Measurements from ENCODE around the gene NADK. TPM values are rescaled to one million over a fixed set of nuclear protein-coding genes. Genes with fewer than 3 reads are reported as not detected.
"Not testable (repeated sequence)": the region's sequence is repeated elsewhere in the genome, so short reads cannot be mapped to it uniquely, and the experiment has no call there.

NADK gene
- total RNA-seq, 2 experiments from 2014 or later: 156 to 184 TPM

GRCh38 chr1:1703796-1704195 is 74.5 kb downstream of the NADK start:
- no peaks in the 10 kb centered on the region for H3K9me3 ChIP-seq (ENCODE audit: low read length)
- no peaks in the 10 kb centered on the region for H4K20me1 ChIP-seq (ENCODE audit: insufficient read depth, low read length)
- H3K4me2 ChIP-seq (ENCODE audit: low read length): no peak overlapping the region
- POLR2A ChIA-PET: no interaction called here
- BruUV-seq (replicated peaks): no TSS peak
- H2AFZ ChIP-seq (ENCODE audit: low read length): no peak overlapping the region
- CTCF ChIA-PET (ENCODE audit: unreplicated experiment): no interaction called here
- intact Hi-C loops (cut with micrococcal nuclease; ENCODE audit: unreplicated experiment): no loop called here
- H3K27ac ChIP-seq (ENCODE audit: low read depth, low read length, poor library complexity, severe bottlenecking): no peak overlapping the region
- no peak for DNase-seq (ENCODE audit: low spot score)
- no peaks in the 10 kb centered on the region for H3K79me2 ChIP-seq (ENCODE audit: insufficient read depth, low read depth, low read length)
- H3K4me3 ChIP-seq (ENCODE audit: low read depth, low read length, poor library complexity, severe bottlenecking): no peak overlapping the region
- H3K9me2 ChIP-seq (ENCODE audit: insufficient read depth, low read length): no peaks in the 10 kb centered on the region
- no peaks in the 10 kb centered on the region for H3K4me1 ChIP-seq (ENCODE audit: insufficient read depth, low read length, poor library complexity, severe bottlenecking)
- peaks cover 7% of the 10 kb centered on the region; the same call in 1 of the 2 replicates for H3K36me3 ChIP-seq (ENCODE audit: insufficient read depth, low read length)
- TF ChIP-seq CTCF (conservative IDR thresholded peaks at IDR 0.05; ENCODE audit: low read length): no peak
- no peak for TF ChIP-seq EZH2phosphoT487 (IDR thresholded peaks at IDR 0.05; ENCODE audit: borderline replicate concordance, low read depth, low read length)

- BruUV-seq (replicated peaks); H2AFZ ChIP-seq (ENCODE audit: low read length); H3K9me3 ChIP-seq (ENCODE audit: low read length); H3K4me3 ChIP-seq (ENCODE audit: low read depth, low read length, poor library complexity, severe bottlenecking); intact Hi-C loops (cut with micrococcal nuclease; ENCODE audit: unreplicated experiment); H3K4me2 ChIP-seq (ENCODE audit: low read length); H3K4me1 ChIP-seq (ENCODE audit: insufficient read depth, low read length, poor library complexity, severe bottlenecking); H4K20me1 ChIP-seq (ENCODE audit: insufficient read depth, low read length); H3K27ac ChIP-seq (ENCODE audit: low read depth, low read length, poor library complexity, severe bottlenecking); H3K36me3 ChIP-seq (ENCODE audit: insufficient read depth, low read length); H3K79me2 ChIP-seq (ENCODE audit: insufficient read depth, low read depth, low read length); CTCF ChIA-PET (ENCODE audit: unreplicated experiment); DNase-seq (ENCODE audit: low spot score); H3K9me2 ChIP-seq (ENCODE audit: insufficient read depth, low read length): not testable (repeated sequence)
- POLR2A ChIA-PET: interaction anchor here (0.6 kb wide), 1 partner anchor 64 kb away, joined by 5 read pairs; no protein-coding TSS in a partner anchor
Observed at GRCh38 chr1:1702506-1702905, 75.8 kb downstream of the NADK start.

Other genes starting within 250 kb of the NADK start
- 0.64 and 0.76 TPM in 2 replicates for gene TMEM240, start 237.8 kb downstream of the NADK start, total RNA-seq (2014; rRNA removed; shearing (Covaris generic))
- 2.1 and 2.7 TPM in 2 replicates for gene TMEM240, start 237.8 kb downstream of the NADK start, total RNA-seq (2022)
- 97.7 and 101 TPM in 2 replicates for gene SSU72, start 203.6 kb downstream of the NADK start, total RNA-seq (2014; rRNA removed; shearing (Covaris generic))
- 141 and 149 TPM in 2 replicates for gene SSU72, start 203.6 kb downstream of the NADK start, total RNA-seq (2022)
- gene FNDC10, start 178.3 kb downstream of the NADK start, total RNA-seq (2014; rRNA removed; shearing (Covaris generic)): 2.7 and 3.1 TPM in 2 replicates
- gene FNDC10, start 178.3 kb downstream of the NADK start, total RNA-seq (2022): 1.3 and 2.7 TPM in 2 replicates
- gene MIB2, start 163.0 kb downstream of the NADK start, total RNA-seq (2014; rRNA removed; shearing (Covaris generic)): 46.4 and 64.9 TPM in 2 replicates
- 54.0 and 55.3 TPM in 2 replicates for gene MIB2, start 163.0 kb downstream of the NADK start, total RNA-seq (2022)
- 1.3 and 2.2 TPM in 2 replicates for gene MMP23B, start 146.3 kb downstream of the NADK start, total RNA-seq (2014; rRNA removed; shearing (Covaris generic))
- gene MMP23B, start 146.3 kb downstream of the NADK start, total RNA-seq (2022): 7.6 and 8.7 TPM in 2 replicates
- 21.6 and 24.0 TPM in 2 replicates for gene CDK11B, start 119.5 kb downstream of the NADK start, total RNA-seq (2014; rRNA removed; shearing (Covaris generic))
- 44.2 and 51.5 TPM in 2 replicates for gene CDK11B, start 119.5 kb downstream of the NADK start, total RNA-seq (2022)
- gene SLC35E2B, start 85.7 kb downstream of the NADK start, total RNA-seq (2014; rRNA removed; shearing (Covaris generic)): 24.2 and 26.6 TPM in 2 replicates
- 58.9 and 61.2 TPM in 2 replicates for gene SLC35E2B, start 85.7 kb downstream of the NADK start, total RNA-seq (2022)
- gene CDK11A, start 54.1 kb downstream of the NADK start, total RNA-seq (2014; rRNA removed; shearing (Covaris generic)): 50.9 and 66.1 TPM in 2 replicates
- 90.5 and 92.1 TPM in 2 replicates for gene CDK11A, start 54.1 kb downstream of the NADK start, total RNA-seq (2022)
- gene GNB1, start 112.6 kb upstream of the NADK start, total RNA-seq (2014; rRNA removed; shearing (Covaris generic)): 86.9 and 101 TPM in 2 replicates
- gene GNB1, start 112.6 kb upstream of the NADK start, total RNA-seq (2022): 502 and 563 TPM in 2 replicates
- 0.54 and 0.88 TPM in 2 replicates for gene CALML6, start 136.8 kb upstream of the NADK start, total RNA-seq (2014; rRNA removed; shearing (Covaris generic))
- gene CALML6, start 136.8 kb upstream of the NADK start, total RNA-seq (2022): 2.4 and 5.1 TPM in 2 replicates
- gene TMEM52, start 140.8 kb upstream of the NADK start, total RNA-seq (2014; rRNA removed; shearing (Covaris generic)): 0.46 and 1.7 TPM in 2 replicates
- gene TMEM52, start 140.8 kb upstream of the NADK start, total RNA-seq (2022): 2.5 and 2.7 TPM in 2 replicates
- not detected in 2 replicates for gene CFAP74, start 225.3 kb upstream of the NADK start, total RNA-seq (2014; rRNA removed; shearing (Covaris generic))
- gene CFAP74, start 225.3 kb upstream of the NADK start, total RNA-seq (2022): not detected in 2 replicates
- not detected in 2 replicates for gene GABRD, start 240.9 kb upstream of the NADK start, total RNA-seq (2014; rRNA removed; shearing (Covaris generic))
- gene GABRD, start 240.9 kb upstream of the NADK start, total RNA-seq (2022): not detected in 2 replicates

All from OCI-LY7 (cell line).